ENCODE measurements around the gene SYTL2. TPM values are rescaled to one million over a fixed set of nuclear protein-coding genes. Genes with fewer than 3 reads are reported as not detected.

Gene SYTL2
- total RNA-seq, 1 experiment from 2014 or later, result 5.2 TPM

- TF ChIP-seq CTCF (conservative IDR thresholded peaks at IDR 0.05), result no peak
- no peak overlapping the region for H2AFZ ChIP-seq (ENCODE audit: low read length)
These were observed 12.9 kb upstream of the SYTL2 start for GRCh38 chr11:85823816-85824215.

More at GRCh38 chr11:85823816-85824215, 12.9 kb upstream of the SYTL2 start:
- Histone ChIP-seq H3K79me1 (ENCODE audit: insufficient read depth, low read depth, low read length, poor library complexity, severe bottlenecking) (no peaks in the 10 kb centered on the region), H2BK5ac (ENCODE audit: insufficient read length, low read length) (no peak overlapping the region), H3K9ac (ENCODE audit: extremely low read depth, insufficient read length, low read length) (no peak overlapping the region), H4K8ac (replicated peaks; ENCODE audit: insufficient read length, low read depth, low read length) (no peak overlapping the region), H3K18ac (ENCODE audit: insufficient read length, low read depth, low read length) (no peak overlapping the region), H2BK20ac (ENCODE audit: low read depth, low read length, poor library complexity, severe bottlenecking) (no peak overlapping the region), H4K20me1 (ENCODE audit: control insufficient read depth, insufficient read depth, insufficient read length) (no peaks in the 10 kb centered on the region), H2BK12ac (ENCODE audit: insufficient read length, low read depth, low read length) (no peak overlapping the region), H3K27ac (ENCODE audit: insufficient read length, low read depth, low read length) (no peak overlapping the region), H3K4ac (ENCODE audit: low read depth, low read length) (no peak overlapping the region), H2BK120ac (ENCODE audit: low read depth, low read length, poor library complexity, severe bottlenecking) (no peak overlapping the region), H3K27me3 (ENCODE audit: insufficient read depth, low read length) (no peaks in the 10 kb centered on the region), H3K14ac (ENCODE audit: insufficient read depth, low read length) (no peak overlapping the region), H3K4me2 (ENCODE audit: insufficient read depth, insufficient read length, low read length) (no peak overlapping the region), H3T11ph (ENCODE audit: low read length) (no peak overlapping the region), H4K91ac (ENCODE audit: insufficient read length, low read depth, low read length) (no peak overlapping the region), H3K56ac (ENCODE audit: insufficient read length, low read depth, low read length) (no peak overlapping the region), H3K23me2 (ENCODE audit: insufficient read length, low read depth, low read length, poor library complexity, severe bottlenecking) (no peaks in the 10 kb centered on the region), H3K23ac (ENCODE audit: insufficient read length, low read depth, low read length) (no peak overlapping the region), H3K79me2 (ENCODE audit: insufficient read depth, low read length) (no peaks in the 10 kb centered on the region), H2BK15ac (ENCODE audit: low read depth, low read length) (no peak overlapping the region), H4K5ac (ENCODE audit: insufficient read length, low read depth, low read length) (no peak overlapping the region), H2AK5ac (ENCODE audit: insufficient read length, low read length) (no peak overlapping the region), H3K9me3 (ENCODE audit: control insufficient read depth, low read depth, low read length) (no peaks in the 10 kb centered on the region), H3K4me1 (ENCODE audit: insufficient read depth, low read length) (no peaks in the 10 kb centered on the region)
- DNase-seq, result no peak
- no peak overlapping the region for H3K27ac Mint-ChIP-seq
- H3K36me3 Mint-ChIP-seq (ENCODE audit: insufficient read depth in 1 of 3, low read depth in 3 of 3), result no peaks in the 10 kb centered on the region
- peaks cover 0 to 3% of the 10 kb centered on the region in 2 experiments; a peak in 2 of 4 replicates for H3K4me1 Mint-ChIP-seq
- H3K9me3 Mint-ChIP-seq, result no peaks in the 10 kb centered on the region
- H3K4me3 Mint-ChIP-seq, result no peak overlapping the region
- no CpG with 5 or more reads among the region's 2 CpGs for WGBS (ENCODE audit: extremely low coverage, insufficient read length, low lambda C conversion rate)
- H3K27me3 Mint-ChIP-seq (ENCODE audit: low read depth), result no peaks in the 10 kb centered on the region; the same call in 1 of the 2 replicates
